ENCODE results near the gene AATK.

The AATK gene

GRCh38 chr17:81166033-81166492 is at the start of gene AATK:
Gene AATK, minus strand, starts transcription at chr17:81166221. Its CDS starts 229 bp downstream, at chr17:81165992.
- peaks cover 34% of the 10 kb centered on the region for H3K4me1 Mint-ChIP-seq
- H3K4me3 Mint-ChIP-seq: peak within 1 kb of the TSS in 1 of 2 donors; percentile 77
- peaks cover 7% of the 10 kb centered on the region for H3K27me3 Mint-ChIP-seq
- ATAC-seq: no peak
- DNase-seq: no peak
- H3K27ac Mint-ChIP-seq: no peak within 1 kb of the TSS
- H3K9me3 Mint-ChIP-seq: no peaks in the 10 kb centered on the region

- Mint-ChIP-seq H3K4me1 (peaks cover 6% of the 10 kb centered on the region), H3K27ac (no peak overlapping the region), H3K4me3 (no peak overlapping the region), H3K27me3 (no peaks in the 10 kb centered on the region), H3K9me3 (no peaks in the 10 kb centered on the region)
- no peak for DNase-seq
- ATAC-seq: no peak
Observed at GRCh38 chr17:81213978-81214377, 48.0 kb upstream of the AATK start.

GRCh38 chr17:81212365-81212764 is 46.3 kb upstream of the AATK start:
- H3K27me3 Mint-ChIP-seq: no peaks in the 10 kb centered on the region
- DNase-seq (no peak), ATAC-seq (no peak)
- peaks cover 15% of the 10 kb centered on the region for H3K4me1 Mint-ChIP-seq
- H3K27ac Mint-ChIP-seq: no peak overlapping the region
- H3K9me3 Mint-ChIP-seq: no peaks in the 10 kb centered on the region
- H3K4me3 Mint-ChIP-seq: no peak overlapping the region

GRCh38 chr17:81210868-81211267 is 44.8 kb upstream of the AATK start:
- ATAC-seq: no peak
- H3K27me3 Mint-ChIP-seq: no peaks in the 10 kb centered on the region
- no peaks in the 10 kb centered on the region for H3K9me3 Mint-ChIP-seq
- H3K4me3 Mint-ChIP-seq: no peak overlapping the region
- H3K27ac Mint-ChIP-seq: peak overlapping the region in 1 of 2 donors; percentile 59
- no peak for DNase-seq
- H3K4me1 Mint-ChIP-seq: peaks cover 9% of the 10 kb centered on the region

- peaks cover 9% of the 10 kb centered on the region for H3K4me1 Mint-ChIP-seq
- no peaks in the 10 kb centered on the region for H3K27me3 Mint-ChIP-seq
- ATAC-seq (no peak), DNase-seq (no peak)
- H3K27ac Mint-ChIP-seq: no peak overlapping the region
- H3K9me3 Mint-ChIP-seq: no peaks in the 10 kb centered on the region
- H3K4me3 Mint-ChIP-seq: no peak overlapping the region
Observed at GRCh38 chr17:81210466-81210865, 44.4 kb upstream of the AATK start.

GRCh38 chr17:81209141-81209540 is 43.1 kb upstream of the AATK start:
- no peak for ATAC-seq
- DNase-seq: no peak
- Mint-ChIP-seq H3K27me3 (no peaks in the 10 kb centered on the region), H3K4me3 (no peak overlapping the region), H3K4me1 (peaks cover 9% of the 10 kb centered on the region), H3K9me3 (no peaks in the 10 kb centered on the region), H3K27ac (no peak overlapping the region)

GRCh38 chr17:81208651-81209050 is 42.6 kb upstream of the AATK start:
- DNase-seq (no peak), ATAC-seq (no peak)
- no peak overlapping the region for H3K4me3 Mint-ChIP-seq
- no peaks in the 10 kb centered on the region for H3K27me3 Mint-ChIP-seq
- H3K27ac Mint-ChIP-seq: no peak overlapping the region
- no peaks in the 10 kb centered on the region for H3K9me3 Mint-ChIP-seq
- peaks cover 9% of the 10 kb centered on the region for H3K4me1 Mint-ChIP-seq

GRCh38 chr17:81207610-81208581 is 41.9 kb upstream of the AATK start:
- H3K4me1 Mint-ChIP-seq: peaks cover 9% of the 10 kb centered on the region
- H3K9me3 Mint-ChIP-seq: no peaks in the 10 kb centered on the region
- peak; percentile 55 for ATAC-seq
- no peaks in the 10 kb centered on the region for H3K27me3 Mint-ChIP-seq
- peak in 1 of 2 donors; percentile 31 for DNase-seq
- peak overlapping the region in 1 of 2 donors; percentile 96 for H3K27ac Mint-ChIP-seq
- H3K4me3 Mint-ChIP-seq: no peak overlapping the region

GRCh38 chr17:81206657-81207056 is 40.6 kb upstream of the AATK start:
- no peaks in the 10 kb centered on the region for H3K27me3 Mint-ChIP-seq
- DNase-seq (no peak), ATAC-seq (no peak)
- no peak overlapping the region for H3K4me3 Mint-ChIP-seq
- peaks cover 9% of the 10 kb centered on the region for H3K4me1 Mint-ChIP-seq
- no peaks in the 10 kb centered on the region for H3K9me3 Mint-ChIP-seq
- H3K27ac Mint-ChIP-seq: no peak overlapping the region

GRCh38 chr17:81206166-81206565 is 40.1 kb upstream of the AATK start:
- peaks cover 9% of the 10 kb centered on the region for H3K4me1 Mint-ChIP-seq

GRCh38 chr17:81204578-81204977 is 38.6 kb upstream of the AATK start:
- Mint-ChIP-seq H3K27me3 (no peaks in the 10 kb centered on the region), H3K9me3 (no peaks in the 10 kb centered on the region), H3K4me3 (no peak overlapping the region), H3K4me1 (peaks cover 9% of the 10 kb centered on the region), H3K27ac (no peak overlapping the region)
- ATAC-seq (no peak), DNase-seq (no peak)

More at GRCh38 chr17:81206166-81206565, 40.1 kb upstream of the AATK start:
- Mint-ChIP-seq H3K9me3 (no peaks in the 10 kb centered on the region), H3K4me3 (no peak overlapping the region), H3K27ac (no peak overlapping the region), H3K27me3 (no peaks in the 10 kb centered on the region)
- DNase-seq (no peak), ATAC-seq (no peak)

- Mint-ChIP-seq H3K4me3 (no peak overlapping the region), H3K27ac (no peak overlapping the region), H3K9me3 (no peaks in the 10 kb centered on the region), H3K27me3 (no peaks in the 10 kb centered on the region), H3K4me1 (peaks cover 7% of the 10 kb centered on the region)
- no peak for DNase-seq
- no peak for ATAC-seq
Observed at GRCh38 chr17:81203136-81203535, 37.1 kb upstream of the AATK start.

- Mint-ChIP-seq H3K9me3 (no peaks in the 10 kb centered on the region), H3K27me3 (no peaks in the 10 kb centered on the region), H3K4me1 (no peaks in the 10 kb centered on the region), H3K27ac (no peak overlapping the region), H3K4me3 (no peak overlapping the region)
- no peak for ATAC-seq
- DNase-seq: no peak
Observed at GRCh38 chr17:81202318-81202717, 36.3 kb upstream of the AATK start.

- no peaks in the 10 kb centered on the region for H3K9me3 Mint-ChIP-seq
Observed at GRCh38 chr17:81200695-81201580, 34.9 kb upstream of the AATK start.

GRCh38 chr17:81200201-81200600 is 34.2 kb upstream of the AATK start:
- no peak overlapping the region for H3K4me3 Mint-ChIP-seq
- no peaks in the 10 kb centered on the region for H3K4me1 Mint-ChIP-seq
- no peaks in the 10 kb centered on the region for H3K27me3 Mint-ChIP-seq
- H3K9me3 Mint-ChIP-seq: no peaks in the 10 kb centered on the region
- ATAC-seq (no peak), DNase-seq (no peak)
- no peak overlapping the region for H3K27ac Mint-ChIP-seq

More at GRCh38 chr17:81200695-81201580, 34.9 kb upstream of the AATK start:
- DNase-seq (no peak), ATAC-seq (peak; percentile 55)
- no peaks in the 10 kb centered on the region for H3K4me1 Mint-ChIP-seq
- no peak overlapping the region for H3K4me3 Mint-ChIP-seq
- H3K27me3 Mint-ChIP-seq: no peaks in the 10 kb centered on the region
- H3K27ac Mint-ChIP-seq: no peak overlapping the region

- no peak for ATAC-seq
Observed at GRCh38 chr17:81199482-81199830, 33.4 kb upstream of the AATK start.

More at GRCh38 chr17:81199482-81199830, 33.4 kb upstream of the AATK start:
- no peak for DNase-seq
- no peaks in the 10 kb centered on the region for H3K27me3 Mint-ChIP-seq
- H3K4me1 Mint-ChIP-seq: no peaks in the 10 kb centered on the region
- H3K4me3 Mint-ChIP-seq: no peak overlapping the region
- H3K9me3 Mint-ChIP-seq: no peaks in the 10 kb centered on the region
- no peak overlapping the region for H3K27ac Mint-ChIP-seq
